HG03175 (cell line): ENCODE data around the gene CA5A.
"Not testable (repeated sequence)": the region's sequence is repeated elsewhere in the genome, so short reads cannot be mapped to it uniquely, and the experiment has no call there.

ENCODE experiments used
- ATAC-seq: cut with Tn5 transposase; IDR thresholded peaks from one replicate; pipeline ENCODE4 v1.9.1; 2021; ENCODE audit warnings: mild to moderate bottlenecking, moderate library complexity; ENCODE audit not compliant: unreplicated experiment

CA5A gene

DNA sequence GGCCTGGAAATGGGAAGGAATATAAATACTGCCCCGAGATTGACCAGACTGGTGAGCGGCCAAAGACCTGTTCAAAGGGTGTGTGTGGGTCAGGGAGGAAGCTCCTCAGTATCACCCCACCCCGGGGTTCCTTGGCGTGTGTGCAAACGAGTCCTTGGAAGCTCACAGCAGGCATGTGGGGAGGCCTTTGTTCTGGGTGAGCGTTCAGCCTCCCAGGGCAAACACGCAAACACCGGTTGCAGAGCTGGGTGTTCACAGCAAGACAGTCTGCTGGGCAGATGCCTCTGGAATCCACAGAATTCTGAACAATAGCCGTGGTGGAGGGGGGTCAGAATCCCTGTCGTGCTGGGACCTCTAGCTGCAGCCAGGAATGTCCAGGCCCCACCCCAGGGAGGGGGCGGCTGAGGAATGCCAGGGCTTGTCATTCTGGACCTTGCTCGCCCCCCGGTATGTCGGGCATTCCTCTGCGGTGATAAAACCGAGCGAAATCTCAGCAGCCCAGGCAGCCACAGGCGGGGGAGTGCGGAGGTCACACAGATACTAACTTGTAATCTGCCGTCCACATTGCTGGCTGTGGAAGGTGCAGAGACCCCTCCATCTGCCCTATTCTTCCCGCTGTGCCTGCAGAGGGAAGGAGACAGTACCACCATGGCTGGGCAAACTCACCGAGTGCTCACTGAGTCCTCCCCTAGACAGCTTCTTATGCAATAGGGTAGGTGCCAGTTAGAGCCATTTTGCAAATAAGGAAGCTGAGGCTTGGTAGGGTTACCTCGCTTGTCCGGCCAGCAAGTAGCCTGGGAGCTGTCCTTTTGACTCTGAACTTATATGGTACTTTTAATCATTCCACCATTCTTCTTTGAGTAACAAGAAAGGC, 65.7 kb downstream of the CA5A start:
- ATAC-seq = not testable (repeated sequence)

DNA sequence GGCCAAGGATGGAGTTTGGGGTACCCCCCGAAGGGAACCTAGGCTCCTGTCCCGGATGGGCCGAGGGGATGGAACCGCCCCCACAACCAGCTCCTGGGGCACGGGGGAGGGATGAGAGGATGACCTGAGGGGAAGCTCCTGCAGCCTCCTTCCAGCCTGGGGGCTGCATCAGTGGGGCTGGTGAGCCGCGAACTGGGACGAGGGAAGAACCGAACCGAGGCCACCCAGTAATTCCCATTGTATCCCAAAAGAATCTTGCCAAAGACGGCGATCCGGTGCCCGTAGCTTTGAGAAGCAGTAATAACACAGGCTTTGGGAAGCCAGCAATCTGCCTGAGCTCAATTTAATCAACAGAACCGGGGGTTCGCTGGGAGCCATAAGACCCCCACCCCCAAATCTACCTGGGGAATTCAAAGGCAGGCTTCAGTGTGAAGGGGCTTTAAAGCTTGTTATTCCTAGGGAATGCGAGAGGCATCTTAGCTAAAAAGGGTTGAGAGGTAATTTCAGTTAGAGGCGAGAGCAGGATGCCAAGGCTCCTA, 66.4 kb downstream of the CA5A start:
- ATAC-seq = not testable (repeated sequence)

DNA sequence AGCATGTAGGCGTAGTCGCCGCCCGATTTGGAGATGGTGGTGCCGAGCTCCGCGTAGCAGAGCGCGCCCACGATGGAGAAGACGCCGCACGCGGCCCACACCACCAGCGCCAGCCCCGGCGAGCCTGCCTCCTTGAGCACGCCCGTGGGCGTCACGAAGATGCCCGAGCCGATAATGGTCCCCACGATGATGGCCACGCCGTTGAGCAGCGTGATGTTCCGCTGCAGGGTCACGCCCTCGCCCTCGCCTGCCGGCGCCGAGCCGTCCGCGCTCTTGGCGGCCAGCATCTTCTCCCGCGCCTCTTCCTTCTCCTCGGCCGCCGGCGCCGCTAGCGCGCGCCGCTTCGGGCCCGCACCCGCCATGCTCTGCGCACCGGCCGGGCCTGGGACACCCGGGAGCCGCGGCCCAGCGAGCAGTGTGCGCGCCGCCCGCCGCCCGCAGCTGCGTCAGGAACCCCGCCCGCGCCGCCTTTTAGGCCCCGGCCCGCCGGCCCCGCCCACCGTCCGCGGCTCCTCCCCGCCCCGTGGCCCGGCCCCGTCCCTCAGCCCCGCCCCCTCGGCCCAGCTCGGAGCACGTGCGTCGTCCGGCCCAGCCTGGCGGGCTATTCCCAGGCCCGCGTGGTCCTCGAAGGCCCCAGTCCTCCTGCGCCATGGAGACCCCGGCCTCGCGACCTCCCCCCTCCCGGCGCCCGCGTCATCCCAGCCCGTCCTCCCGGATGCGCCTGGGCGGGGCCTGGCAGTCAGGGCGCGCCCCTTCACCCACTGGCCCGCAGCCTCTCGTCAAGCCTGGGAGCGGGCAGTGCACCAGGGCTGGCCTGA, 67.1 kb downstream of the CA5A start, which contains the start of gene SLC7A5:
Gene SLC7A5, minus strand, starts transcription at position 447 of the 818 bp plus-strand sequence. Its CDS starts 85 bp downstream, at position 362.
- peak; percentile 69 for ATAC-seq

DNA sequence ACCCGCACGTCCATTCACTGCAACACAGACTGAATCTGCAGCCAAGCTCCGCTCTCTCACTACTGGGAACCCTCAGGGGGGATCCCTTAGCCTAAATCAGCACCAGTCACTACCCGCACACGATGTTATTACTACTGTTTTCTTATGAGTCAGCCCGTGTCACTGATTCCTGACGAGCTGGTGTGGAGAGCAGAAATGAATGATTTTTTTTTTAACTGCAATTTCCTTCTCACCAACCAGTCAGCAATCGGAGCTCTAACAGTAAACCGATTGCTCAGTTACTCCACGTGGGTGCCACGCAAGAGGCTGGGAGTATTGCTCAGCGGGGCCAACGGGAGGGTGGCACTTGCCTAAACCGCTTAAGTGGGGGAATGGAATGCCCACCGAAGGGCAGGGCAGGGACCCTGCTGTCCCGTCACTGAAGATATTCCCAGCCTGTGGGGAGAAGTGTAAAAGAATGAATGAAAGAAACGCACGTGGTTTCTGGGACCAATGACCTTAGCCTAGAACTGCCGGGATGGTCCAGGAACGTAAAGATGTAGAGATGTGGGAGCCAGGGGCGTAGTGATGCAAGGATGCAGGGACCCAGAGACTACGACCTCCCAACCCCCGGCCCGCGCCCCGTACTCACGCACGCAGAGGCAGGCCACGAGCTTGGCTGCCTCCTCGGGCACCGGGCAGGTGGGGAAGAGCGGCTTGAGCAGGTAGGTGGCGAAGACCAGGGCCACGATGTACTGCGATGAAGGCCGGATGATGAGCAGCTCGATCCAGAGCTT, 67.9 kb downstream of the CA5A start:
- ATAC-seq = not testable (repeated sequence)

DNA sequence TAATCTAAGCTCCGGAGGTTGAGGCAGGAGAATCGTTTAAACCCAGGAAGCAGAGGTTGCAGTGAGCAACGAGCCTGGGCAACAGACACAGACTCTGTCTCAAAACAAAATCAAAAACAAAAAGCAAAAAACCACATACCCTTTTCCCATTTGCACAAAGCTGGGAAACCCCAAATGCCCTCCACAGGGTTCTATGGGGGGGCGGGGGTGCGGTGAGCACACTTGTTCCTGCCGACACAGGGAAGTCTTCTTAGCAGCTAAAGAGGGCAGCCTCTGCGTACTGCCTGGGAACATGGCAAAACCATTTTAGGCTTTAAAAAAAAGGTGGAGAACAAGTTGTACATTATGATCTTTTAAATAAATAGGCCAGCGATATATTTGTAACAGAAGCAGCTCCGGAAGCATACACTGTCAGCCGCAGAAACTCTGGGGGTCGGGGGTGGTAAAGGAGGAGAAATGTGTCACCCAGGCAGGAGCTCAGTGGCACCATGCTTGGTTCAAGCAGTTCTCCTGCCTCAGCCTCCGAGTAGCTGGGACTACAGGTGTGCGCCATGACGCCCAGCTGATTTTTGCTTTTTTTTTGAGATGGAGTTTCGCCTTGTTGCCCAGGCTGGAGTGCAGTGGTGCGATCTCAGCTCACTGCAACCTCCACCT, 70.3 kb downstream of the CA5A start:
- not testable (repeated sequence) for ATAC-seq

DNA sequence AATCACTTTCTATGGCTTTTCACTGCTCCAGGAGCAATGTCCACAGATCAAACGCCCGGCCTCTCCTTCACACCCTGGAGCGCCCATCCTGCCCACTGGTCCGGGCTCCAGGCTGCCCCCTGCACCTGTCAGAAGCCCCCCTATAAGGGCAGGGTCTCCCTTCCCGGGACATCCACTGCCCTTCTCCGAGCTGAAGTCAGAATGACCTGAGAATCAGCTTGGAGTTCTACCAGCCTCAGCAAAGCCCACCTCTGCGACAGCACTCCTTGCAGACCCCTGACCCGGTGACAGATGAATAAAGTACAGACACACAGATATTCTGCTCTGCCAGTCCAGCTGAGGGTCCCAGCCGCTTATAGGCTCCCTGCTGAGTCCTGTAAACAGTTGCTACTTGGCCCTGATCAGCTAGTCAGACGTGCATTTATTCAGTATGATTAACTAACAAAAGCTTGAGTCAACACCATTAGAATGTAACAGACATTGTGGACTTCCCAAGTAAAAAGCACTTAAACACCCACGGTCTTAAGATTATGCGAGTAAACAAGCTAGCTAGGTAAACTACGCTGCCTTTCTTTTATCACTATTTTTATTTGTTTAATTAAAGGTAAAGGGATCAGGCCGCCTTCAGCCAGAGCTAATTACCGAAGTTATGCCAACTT, 71.9 kb downstream of the CA5A start:
- ATAC-seq = no peak

DNA sequence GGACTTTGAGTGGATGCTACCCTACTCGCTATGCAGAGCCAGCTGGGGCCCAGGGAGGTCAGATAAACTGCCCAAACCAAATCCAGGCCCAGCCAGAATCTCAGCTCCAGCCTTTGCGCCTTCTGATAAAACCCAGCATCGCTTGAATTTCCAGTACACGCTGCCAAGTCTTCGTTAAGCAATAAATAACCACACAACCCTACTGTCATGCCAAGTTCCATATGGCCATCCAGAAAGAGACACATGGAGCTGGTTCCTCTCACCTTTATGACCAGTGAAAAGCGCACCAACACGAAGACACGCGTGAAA, 73.0 kb downstream of the CA5A start:
- not testable (repeated sequence) for ATAC-seq

DNA sequence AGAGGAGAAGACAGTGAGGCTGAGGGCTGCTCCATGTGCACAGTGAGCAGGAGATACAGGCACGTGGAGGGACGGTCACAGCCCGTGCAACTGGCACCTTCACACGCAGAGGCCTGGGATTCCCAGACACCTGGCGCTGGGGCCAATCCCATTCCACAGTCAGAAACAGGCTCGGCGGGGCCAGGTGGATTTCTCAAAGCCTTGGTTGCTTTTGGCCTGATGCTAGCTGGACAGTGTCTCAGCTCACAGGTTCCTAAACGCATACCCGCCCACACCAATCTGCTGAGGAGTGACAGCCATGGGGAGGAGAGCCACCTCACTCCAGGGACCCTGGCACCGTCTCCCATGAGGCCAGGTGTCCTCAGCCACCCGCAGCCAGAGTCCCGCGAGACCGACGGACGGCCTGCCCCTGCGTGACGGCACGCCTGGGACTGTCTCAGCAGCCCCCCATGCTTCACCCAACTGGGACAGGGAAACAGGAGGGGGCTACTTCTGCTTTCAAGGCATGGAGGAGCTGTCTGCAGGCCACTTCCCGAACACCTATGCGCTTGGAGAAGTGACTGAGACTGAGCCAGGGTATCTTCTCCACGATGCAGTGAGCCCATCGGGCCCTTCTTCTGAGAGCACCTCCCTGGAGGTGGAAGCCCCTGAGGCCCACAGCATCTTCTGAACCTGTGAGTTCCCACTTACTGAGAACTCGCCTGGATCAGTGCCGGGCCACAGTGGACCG, 73.6 kb downstream of the CA5A start:
- not testable (repeated sequence) for ATAC-seq

DNA sequence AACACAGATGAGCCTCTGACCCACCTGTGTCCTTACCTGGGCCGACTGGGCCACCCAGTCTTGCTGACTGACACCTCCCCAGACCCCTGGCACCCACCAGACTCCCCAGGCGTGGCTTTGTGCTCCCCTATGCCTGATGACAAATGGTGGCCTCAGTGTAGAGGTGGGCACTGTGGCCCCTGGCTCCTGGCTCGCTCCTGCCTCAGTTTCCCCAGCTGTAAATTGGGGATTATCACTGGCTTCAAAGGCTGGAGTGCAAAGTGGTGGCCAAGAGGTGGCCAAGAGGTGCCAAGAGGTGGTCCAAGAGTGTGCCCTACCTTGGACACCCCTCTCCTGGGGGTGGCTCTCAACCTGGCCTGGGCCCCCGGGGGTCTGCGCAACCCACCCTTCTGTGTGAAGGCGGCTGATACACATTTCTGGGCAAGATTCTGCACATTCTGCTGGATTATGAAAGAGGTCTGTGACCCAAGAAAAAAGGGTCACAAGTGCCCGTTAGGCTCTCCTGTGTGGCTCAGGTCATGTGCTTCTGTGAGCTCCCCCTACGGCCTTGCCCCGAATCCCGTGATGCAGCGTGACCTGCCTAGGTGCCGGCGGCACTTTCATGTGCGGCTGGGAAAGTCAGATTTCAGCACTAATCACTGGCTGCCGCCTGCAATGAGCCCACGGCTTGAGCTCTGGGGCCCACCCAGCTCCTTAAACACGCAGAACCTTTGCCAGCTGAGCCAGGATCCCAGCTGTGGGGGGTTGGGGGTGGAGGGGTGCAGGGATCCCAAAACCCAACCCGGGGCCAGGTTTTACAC, 74.8 kb downstream of the CA5A start:
- ATAC-seq = not testable (repeated sequence)

DNA sequence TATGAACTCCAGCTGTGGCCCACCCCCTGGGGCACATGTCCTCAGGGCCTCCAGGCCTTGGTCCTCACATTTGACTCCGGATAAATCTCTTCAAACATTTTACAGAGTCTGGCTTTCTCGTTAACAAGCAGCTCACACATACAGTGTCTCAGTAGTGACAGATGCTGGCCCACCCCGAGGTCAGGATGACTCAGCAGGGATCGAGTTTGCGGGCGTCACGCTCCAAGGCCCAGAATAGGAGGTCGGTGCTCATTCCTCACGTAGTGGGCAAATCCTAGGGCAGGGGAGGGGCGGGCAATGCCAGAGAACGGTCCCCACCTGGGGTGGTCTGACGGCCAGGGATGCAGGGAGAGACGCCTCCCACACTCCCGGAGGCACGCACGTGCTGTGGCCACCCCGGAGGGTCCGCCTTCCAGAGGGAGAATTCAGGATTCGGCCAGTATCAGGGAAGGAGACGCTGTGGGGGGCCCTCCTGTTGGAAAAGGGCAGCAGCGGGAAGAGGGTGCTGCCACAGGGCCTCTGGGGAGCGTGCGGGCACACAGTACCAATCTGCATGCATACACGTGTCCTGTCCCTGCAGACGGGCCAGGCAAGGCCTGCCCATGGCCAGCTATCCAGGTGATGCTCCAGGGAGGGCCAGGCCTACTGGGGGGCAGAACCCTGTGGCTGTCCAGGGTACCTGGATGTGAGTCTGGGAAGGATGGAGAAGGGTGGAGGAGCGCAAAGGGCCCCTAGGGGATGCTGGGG, 75.6 kb downstream of the CA5A start:
- ATAC-seq = no peak

DNA sequence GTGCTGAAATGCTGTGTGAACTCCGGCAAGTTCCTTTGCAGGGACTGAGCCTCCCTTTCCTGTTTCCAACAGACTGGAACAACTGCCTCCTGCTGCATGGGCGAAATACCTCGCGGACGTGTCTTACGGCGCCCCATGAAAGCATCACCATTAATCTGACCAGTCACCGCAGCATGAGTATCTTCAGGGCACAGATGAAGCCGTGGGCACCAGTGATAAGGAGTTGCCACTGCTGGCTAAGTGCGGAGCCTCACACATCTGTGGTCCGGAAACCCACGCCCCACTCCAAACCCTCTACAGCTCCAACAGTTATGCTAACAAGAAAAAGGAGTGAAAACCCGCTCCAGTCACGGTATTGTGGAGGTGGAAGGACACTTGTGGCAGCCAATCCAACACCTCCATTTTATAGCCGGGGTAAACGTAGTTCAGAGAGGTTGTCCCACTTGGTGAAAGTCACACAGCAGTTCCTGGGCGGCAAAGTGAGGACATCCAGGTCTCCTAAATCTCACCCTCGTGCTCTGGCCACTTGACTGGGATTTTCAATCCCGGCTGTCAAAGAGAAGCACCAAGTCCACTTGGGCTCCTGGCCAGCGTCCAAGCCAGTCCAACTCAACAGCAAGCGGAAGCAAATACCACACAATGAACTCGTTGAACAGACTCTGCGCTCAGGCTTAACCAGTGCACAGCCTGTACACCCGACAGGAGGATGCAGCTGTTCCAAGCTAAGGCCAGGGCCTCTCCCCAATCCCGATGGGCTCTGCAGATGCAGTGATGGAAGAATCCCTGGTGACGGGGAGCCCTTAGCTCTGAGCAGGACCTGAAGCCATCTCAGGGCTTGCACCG, 78.0 kb downstream of the CA5A start:
- not testable (repeated sequence) for ATAC-seq

DNA sequence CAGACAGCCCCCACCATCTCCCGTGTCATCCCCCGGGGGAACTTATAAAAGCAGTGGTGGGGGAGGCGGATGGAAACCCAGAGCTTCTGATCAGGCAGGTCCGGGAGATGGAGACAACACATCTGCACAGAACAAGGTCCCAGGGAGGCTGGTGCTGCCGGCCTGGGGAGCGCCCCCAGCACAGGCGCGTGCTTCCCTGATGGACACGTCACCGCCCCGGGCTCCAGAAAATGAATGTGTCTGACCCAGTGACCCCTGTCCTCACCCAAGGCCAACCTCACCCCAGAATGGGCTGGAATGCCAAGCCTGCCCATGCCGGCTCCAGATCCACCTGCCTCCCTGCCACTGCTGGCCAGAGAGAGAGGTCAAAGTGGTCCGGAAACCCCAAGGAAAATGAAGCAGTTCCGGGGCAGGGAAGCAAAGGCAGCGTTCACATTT, 79.5 kb downstream of the CA5A start:
- ATAC-seq = no peak

DNA sequence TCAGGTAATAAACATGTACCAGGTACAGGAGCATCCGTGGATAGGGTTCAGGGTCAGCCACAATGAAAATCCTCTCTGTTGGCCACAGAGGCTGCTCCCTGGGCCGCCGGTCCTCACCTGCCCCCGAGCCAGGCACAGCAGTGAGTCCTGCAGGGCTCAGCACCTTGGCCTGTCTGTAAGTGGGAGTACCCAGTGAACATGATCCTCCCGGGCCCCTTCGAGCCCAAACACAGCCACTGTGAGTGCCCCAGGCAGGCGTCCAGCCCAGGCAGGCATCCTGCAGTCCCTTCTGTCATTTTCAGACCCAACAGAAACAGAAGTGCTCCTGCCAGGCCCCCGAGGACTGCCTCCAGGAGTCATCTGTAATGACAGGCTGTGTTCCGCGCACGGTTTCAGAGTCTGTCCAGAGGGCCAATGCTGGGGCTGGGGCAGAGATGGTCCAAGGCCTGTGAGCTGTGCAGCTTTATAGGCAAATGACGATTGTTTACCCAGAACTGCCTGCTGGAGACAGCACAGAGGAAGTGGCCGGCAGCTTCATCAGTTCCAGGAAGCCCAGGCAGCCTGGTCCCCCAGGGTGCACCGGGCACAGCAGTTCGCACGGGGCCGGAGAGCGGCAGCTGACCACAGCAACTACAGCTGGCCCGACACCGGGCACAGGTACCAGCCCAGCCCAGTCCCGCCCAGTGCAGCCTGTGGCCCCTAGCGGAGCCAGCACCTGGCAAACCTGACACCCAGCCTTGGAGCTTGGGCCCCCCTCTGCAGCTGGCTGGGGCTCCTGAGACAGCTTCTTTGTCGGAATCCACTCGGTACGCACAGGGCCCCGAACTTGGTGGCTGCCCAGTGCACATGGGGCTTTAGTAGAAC, 80.2 kb downstream of the CA5A start:
- no peak for ATAC-seq

DNA sequence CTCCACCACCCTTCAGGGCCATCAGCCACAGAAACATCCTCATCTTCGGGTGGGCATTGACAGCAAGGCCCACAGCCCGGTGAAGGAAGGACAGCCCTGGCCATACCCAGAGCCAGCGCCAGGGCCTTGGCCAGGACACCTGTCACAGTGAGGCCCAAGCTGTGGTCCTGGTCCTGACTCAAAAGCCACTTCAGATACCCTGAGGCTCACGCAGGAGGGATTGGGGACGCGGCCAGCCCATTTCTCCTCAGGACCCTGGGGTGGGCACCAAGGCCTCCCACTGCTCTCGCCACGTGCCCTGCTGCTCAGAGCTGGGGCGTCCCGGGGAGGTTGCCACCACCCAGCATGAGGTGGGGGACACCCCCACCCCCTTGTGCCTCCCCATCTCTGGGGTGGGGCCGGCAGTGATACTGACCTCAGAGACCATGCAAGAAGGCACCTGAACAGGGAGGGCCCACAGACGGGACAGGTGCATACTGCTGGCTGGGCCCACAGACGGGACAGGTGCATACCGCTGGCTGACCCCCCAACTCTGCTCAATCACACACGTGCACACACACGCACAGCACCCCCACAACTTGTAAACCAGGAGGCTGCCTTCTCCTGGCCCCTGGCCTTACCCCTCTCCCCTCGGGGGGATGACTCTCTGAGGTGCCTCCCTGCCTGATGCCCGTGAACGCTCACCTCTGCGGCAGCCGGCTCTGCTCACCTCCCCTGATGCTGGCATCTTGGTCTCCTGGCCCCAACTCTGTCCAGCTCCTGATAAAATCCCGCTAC, 81.2 kb downstream of the CA5A start:
- no peak for ATAC-seq
